Smooth muscle cell of the brain vasculature (primary cell): Measurements from ENCODE around the gene OR12D3.
"Not testable (repeated sequence)": the region's sequence is repeated elsewhere in the genome, so short reads cannot be mapped to it uniquely, and the experiment has no call there.

Experiments used
- DNase-seq: peaks from one replicate; pipeline ENCODE4 v3.0.0-alpha.2; 2012; ENCODE audit warnings: low read depth, low spot score

The OR12D3 gene, protein sequence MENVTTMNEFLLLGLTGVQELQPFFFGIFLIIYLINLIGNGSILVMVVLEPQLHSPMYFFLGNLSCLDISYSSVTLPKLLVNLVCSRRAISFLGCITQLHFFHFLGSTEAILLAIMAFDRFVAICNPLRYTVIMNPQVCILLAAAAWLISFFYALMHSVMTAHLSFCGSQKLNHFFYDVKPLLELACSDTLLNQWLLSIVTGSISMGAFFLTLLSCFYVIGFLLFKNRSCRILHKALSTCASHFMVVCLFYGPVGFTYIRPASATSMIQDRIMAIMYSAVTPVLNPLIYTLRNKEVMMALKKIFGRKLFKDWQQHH

GRCh38 chr6:29375191-29375590 is at the start of gene OR12D3:
TSS of gene OR12D3 (minus strand) at chr6:29375291. CDS start at chr6:29375287, 4 bp downstream.
- no peak for DNase-seq

GRCh38 chr6:29424575-29424974 is 49.5 kb upstream of the OR12D3 start:
- DNase-seq: no peak

- DNase-seq: no peak
These were observed 49.1 kb upstream of the OR12D3 start for GRCh38 chr6:29424168-29424567.

GRCh38 chr6:29419516-29419915 is 44.4 kb upstream of the OR12D3 start:
- DNase-seq: no peak

DNA sequence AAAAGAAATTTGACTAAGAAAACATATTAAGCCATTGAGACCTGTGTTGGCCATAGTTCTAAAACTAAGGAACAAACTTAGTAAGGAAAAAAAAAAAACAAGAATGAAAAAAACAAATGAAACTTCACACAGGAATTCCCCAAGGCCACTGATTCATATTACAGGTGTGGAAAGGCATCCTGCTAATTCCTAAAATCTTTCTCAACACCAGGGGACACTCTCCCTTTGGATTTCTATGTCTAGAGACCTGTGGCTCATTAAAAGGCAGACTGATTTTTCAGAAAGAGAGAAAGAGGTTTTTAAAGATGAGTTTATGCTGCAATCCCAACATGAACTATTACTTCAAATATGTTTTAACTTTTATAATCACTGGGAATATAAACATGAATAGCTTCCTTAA is 39.5 kb upstream of the OR12D3 start, which contains the start of gene OR12D1:
Gene OR12D1 (plus strand): TSS at position 341 of the 400 bp plus-strand sequence.
- DNase-seq: no peak

DNA sequence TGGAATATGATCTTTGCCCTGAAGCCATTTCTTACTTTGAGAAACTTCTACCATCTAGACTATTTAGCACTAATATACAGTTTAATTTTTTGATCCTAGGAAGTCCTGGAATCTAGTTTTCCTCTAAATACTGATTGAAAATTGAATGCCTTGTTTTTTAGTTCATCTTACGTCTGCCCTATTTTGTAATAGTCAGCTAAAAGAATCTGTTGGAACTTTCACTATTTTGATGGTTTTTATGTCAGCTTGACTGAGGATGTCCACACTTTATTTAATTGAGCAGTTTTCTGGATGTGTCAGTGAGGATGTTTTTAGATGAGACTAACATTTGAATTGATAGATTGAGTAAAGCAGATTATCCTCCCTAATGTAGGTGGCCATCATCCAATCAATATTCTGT is 28.7 kb upstream of the OR12D3 start:
- no peak for DNase-seq

DNA sequence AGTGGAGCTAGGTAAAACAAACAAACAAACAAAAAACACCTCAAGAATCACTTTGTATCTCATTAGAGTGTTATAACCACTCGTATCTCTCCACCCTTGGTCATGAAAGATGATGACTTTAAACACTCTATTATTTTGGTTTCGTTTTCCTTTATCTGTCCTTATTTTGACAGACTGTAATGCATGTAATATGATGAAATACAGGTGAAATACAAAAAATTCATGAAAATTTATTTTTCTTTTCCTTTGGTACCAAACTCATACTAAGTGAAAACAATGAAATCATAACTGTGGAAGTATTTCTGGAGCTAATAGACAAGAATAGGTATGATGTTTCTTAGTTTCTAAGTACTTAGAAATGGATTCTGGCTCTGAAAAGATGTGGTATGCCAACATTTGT is 24.4 kb upstream of the OR12D3 start:
- DNase-seq: no peak

- DNase-seq: no peak
These were observed 20.2 kb upstream of the OR12D3 start, which contains the start of gene OR12D2 for GRCh38 chr6:29395331-29395730. TSS of gene OR12D2 (plus strand) at chr6:29395631. CDS start at chr6:29396700, 1,069 bp downstream.

- DNase-seq: no peak
These were observed 13.4 kb upstream of the OR12D3 start for GRCh38 chr6:29388533-29388932.

- DNase-seq: no peak
These were observed 912 bp upstream of the OR12D3 start for GRCh38 chr6:29376003-29376402.

GRCh38 chr6:29368765-29369164 is 6.3 kb downstream of the OR12D3 start, which contains the start of gene OR5V1:
TSS of gene OR5V1 (minus strand) at chr6:29368865. CDS start at chr6:29356195, 12,670 bp downstream.
- DNase-seq: no peak

- no peak for DNase-seq
These were observed 19.5 kb downstream of the OR12D3 start for GRCh38 chr6:29355603-29356002.

- no peak for DNase-seq
These were observed 20.1 kb downstream of the OR12D3 start for GRCh38 chr6:29354980-29355379.

DNA sequence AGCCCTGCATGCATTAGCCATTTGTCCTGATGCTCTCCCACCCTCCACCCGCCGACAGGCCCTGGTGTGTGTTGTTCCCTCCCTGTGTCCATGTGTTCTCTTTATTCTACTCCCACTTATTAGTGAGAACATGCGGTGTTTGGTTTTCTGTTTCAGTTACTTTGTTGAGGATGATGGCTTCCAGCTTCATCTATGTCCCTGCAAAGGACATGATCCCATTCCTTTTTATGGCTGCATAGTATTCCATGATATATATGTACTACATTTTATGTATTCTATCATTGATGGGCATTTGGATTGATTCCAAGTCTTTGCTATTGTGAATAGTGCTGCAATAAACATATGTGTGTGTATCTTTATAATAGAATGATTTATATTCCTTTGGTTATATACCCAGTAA is 25.7 kb downstream of the OR12D3 start:
- DNase-seq: not testable (repeated sequence)

DNA sequence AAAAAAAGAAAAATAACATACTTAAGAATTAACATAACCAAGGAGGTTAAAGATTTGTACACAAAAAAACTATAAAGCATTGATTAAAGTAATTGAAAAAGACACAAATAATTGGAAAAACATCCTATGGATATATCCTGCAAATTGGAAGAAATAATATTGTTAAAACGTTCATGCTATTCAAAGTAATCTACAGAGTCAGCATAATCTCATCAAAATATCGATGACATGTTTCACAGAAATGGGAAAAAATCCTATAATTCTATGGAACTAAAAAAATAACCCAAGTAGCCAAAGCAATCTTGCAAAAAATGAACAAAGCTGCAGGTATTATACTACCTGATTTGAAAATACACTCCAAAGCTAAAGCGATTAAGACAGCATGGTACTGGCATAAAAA is 29.7 kb downstream of the OR12D3 start:
- DNase-seq: no peak

DNA sequence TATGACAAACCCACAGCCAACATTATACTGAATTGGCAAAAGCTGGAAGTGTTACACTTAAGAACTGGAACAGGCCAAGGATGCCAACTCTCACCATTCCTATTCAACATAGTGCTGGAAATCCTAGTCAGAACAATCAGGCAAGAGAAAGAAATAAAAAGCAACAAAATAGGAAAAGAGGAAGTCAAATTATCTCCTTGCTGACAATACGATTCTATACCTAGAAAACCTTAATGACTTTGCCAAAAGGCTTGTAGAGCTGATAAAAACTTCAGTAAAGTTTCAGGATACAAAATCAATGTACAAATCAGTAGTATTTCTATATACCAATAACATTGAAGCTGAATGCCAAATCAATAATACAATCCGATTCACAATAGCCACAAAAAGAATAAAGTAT is 38.8 kb downstream of the OR12D3 start:
- DNase-seq: no peak

GRCh38 chr6:29332676-29333075 is 42.4 kb downstream of the OR12D3 start:
- no peak for DNase-seq

GRCh38 chr6:29325777-29326176 is 49.3 kb downstream of the OR12D3 start:
- DNase-seq: no peak
